Endothelial cell of umbilical vein (primary cell): ENCODE data around the gene PTPN14. TPM values are rescaled to one million over a fixed set of nuclear protein-coding genes. Genes with fewer than 3 reads are reported as not detected.

Experiments used
- BruUV-seq: library from RNA; stranded (reverse); fragments of 400-500 nt; replicated peaks from 2 replicates; lab custom pipeline; 2021; lab: Mats Ljungman, UMichigan
- CTCF ChIA-PET: fragments of 300-600, 350-600 bp; sonication (Branson Sonifier 250); formaldehyde crosslinking; loops from one replicate; lab custom pipeline; 2021; ENCODE audit warnings: antibody characterized with exemption, inconsistent platforms; lab: Charles Lee
- POLR2A ChIA-PET: fragments of 300-600, 350-600 bp; sonication (Branson Sonifier 250); formaldehyde crosslinking; loops from one replicate; lab custom pipeline; 2021; ENCODE audit warnings: antibody characterized with exemption, inconsistent platforms; lab: Charles Lee
- DNase-seq: peaks from one replicate; pipeline ENCODE4 v3.0.0-alpha.2; 2011; ENCODE audit warnings: low read depth, low spot score
- FAIRE-seq: peaks from 2 replicates; lab custom pipeline; 2011; peaks lifted over from hg19 to GRCh38; lab: Jason Lieb, UNC
- H2AFZ ChIP-seq: 2 replicates; pipeline ENCODE4 v1.6.0; 2012; ENCODE audit warnings: low read depth, low read length, control low read depth, inconsistent platforms
- H3K27ac ChIP-seq: 2 replicates; pipeline ENCODE4 v1.5.1; 2011; ENCODE audit warnings: low read depth, mild to moderate bottlenecking, control low read depth, low read length, moderate library complexity; ENCODE audit not compliant: insufficient read depth
- H3K27me3 ChIP-seq, 2 experiments: 2 replicates each; pipeline versions ENCODE4 v1.6.0 to v1.6.1; 2011; ENCODE audit warnings: low read length in 2 of 2, mixed read lengths in 1 of 2; ENCODE audit not compliant: control insufficient read depth in 2 of 2, insufficient read depth in 2 of 2
- H3K36me3 ChIP-seq, 2 experiments: 2 replicates in 1 of 2; 3 replicates in 1 of 2; pipeline ENCODE4 v1.5.1; 2011; ENCODE audit warnings: low read length in 2 of 2, mild to moderate bottlenecking in 1 of 2, moderate library complexity in 1 of 2; ENCODE audit not compliant: control insufficient read depth in 2 of 2, insufficient read depth in 2 of 2; ENCODE audit errors: extremely low read depth in 1 of 2
- H3K4me1 ChIP-seq: 3 replicates; pipeline ENCODE4 v1.5.1; 2011; ENCODE audit warnings: mild to moderate bottlenecking, low read length; ENCODE audit not compliant: control insufficient read depth, insufficient read depth; ENCODE audit errors: extremely low read depth
- H3K4me2 ChIP-seq: 2 replicates; pipeline ENCODE4 v1.6.1; 2011; ENCODE audit warnings: low read length, control low read depth, mixed read lengths; ENCODE audit not compliant: insufficient read depth
- H3K4me3 ChIP-seq, 3 experiments: fragments of 200-600 bp in 1 of 3; sonication (generic), shearing (Covaris generic) in 1 of 3; replicated peaks in 1 of 3; 2 replicates each; pipeline ENCODE4 v1.5.1; 2011 to 2016; ENCODE audit warnings: control low read depth in 3 of 3, low read length in 3 of 3, mild to moderate bottlenecking in 2 of 3, inconsistent platforms in 1 of 3, low read depth in 1 of 3, moderate library complexity in 1 of 3; ENCODE audit not compliant: insufficient read depth in 1 of 3
- H3K79me2 ChIP-seq: 2 replicates; pipeline ENCODE4 v1.6.0; 2012; ENCODE audit warnings: low read length, inconsistent platforms; ENCODE audit not compliant: control insufficient read depth, insufficient read depth
- H3K9ac ChIP-seq: replicated peaks from 2 replicates; pipeline ENCODE3; 2011; ENCODE audit warnings: low read length, control low read depth; ENCODE audit not compliant: insufficient read depth; ENCODE audit errors: extremely low read depth
- H3K9me1 ChIP-seq: replicated peaks from 3 replicates; pipeline ENCODE4 v1.6.0; 2011; ENCODE audit warnings: mild to moderate bottlenecking, low read length; ENCODE audit not compliant: control insufficient read depth, insufficient read depth; ENCODE audit errors: extremely low read depth
- H3K9me3 ChIP-seq: replicated peaks from 2 replicates; pipeline ENCODE4 v1.5.1; 2012; ENCODE audit warnings: low read length, inconsistent platforms; ENCODE audit not compliant: control insufficient read depth, insufficient read depth
- H4K20me1 ChIP-seq: replicated peaks from 2 replicates; pipeline ENCODE3; 2011; ENCODE audit warnings: mild to moderate bottlenecking, low read length; ENCODE audit not compliant: control insufficient read depth, insufficient read depth; ENCODE audit errors: extremely low read depth
- EZH2 ChIP-seq: IDR thresholded peaks from 2 replicates; pipeline ENCODE4 v1.6.1; 2012; ENCODE audit warnings: borderline replicate concordance, low read depth, mild to moderate bottlenecking, moderate library complexity, low read length, inconsistent platforms; ENCODE audit not compliant: severe bottlenecking
- FOS ChIP-seq: IDR thresholded peaks from 2 replicates; pipeline ENCODE4 v1.6.1; 2011; ENCODE audit warnings: mild to moderate bottlenecking, low read length, moderate library complexity, borderline replicate concordance; ENCODE audit not compliant: insufficient read depth
- GATA2 ChIP-seq: IDR thresholded peaks from 2 replicates; pipeline ENCODE4 v1.7.0; 2011; ENCODE audit warnings: low read depth, mild to moderate bottlenecking, moderate library complexity, mixed read lengths, low read length; ENCODE audit not compliant: insufficient read length, insufficient read depth
- JUN ChIP-seq: IDR thresholded peaks from 2 replicates; pipeline ENCODE4 v1.6.1; 2011; ENCODE audit warnings: borderline replicate concordance, low read depth; ENCODE audit not compliant: insufficient read length, insufficient read depth
- MYC ChIP-seq: IDR thresholded peaks from one replicate; pipeline ENCODE4 v1.6.1; 2011; ENCODE audit warnings: mild to moderate bottlenecking, low read depth, low read length
- POLR2A ChIP-seq: IDR thresholded peaks from 2 replicates; pipeline ENCODE4 v1.6.1; 2012; ENCODE audit warnings: low read depth, mild to moderate bottlenecking, control low read depth, low read length
- POLR2AphosphoS5 ChIP-seq: IDR thresholded peaks from 2 replicates; pipeline ENCODE4 v1.6.1; 2012; ENCODE audit warnings: low read depth, mild to moderate bottlenecking, control low read depth, low read length, moderate library complexity; ENCODE audit not compliant: insufficient read depth
- dilution Hi-C: fragments of 300-500 bp; cut with MboI; formaldehyde crosslinking; loops from one replicate; pipeline ENCODE4 v1.15.0; 2019; ENCODE audit warnings: low sequenced_read_pairs; ENCODE audit not compliant: extremely low pct_ligation_motif_present
- intact Hi-C: fragments of 100-400 bp; cut with micrococcal nuclease; formaldehyde crosslinking; loops from one replicate; pipeline ENCODE4 v1.10.0; 2022
- polyA plus RNA-seq, 4 experiments: library from polyadenylated mRNA; depleted of rRNA in 3 of 4; stranded (reverse) in 3 of 4; unstranded in 1 of 4; fragments of >200 nt; gene quantifications; 2 replicates each; pipeline versions ENCODE4 v1.2.1 to v1.2.3, GENCODE V29; 2011 to 2012; ENCODE audit warnings: missing spikeins in 1 of 4
- total RNA-seq: library from RNA; stranded (reverse); gene quantifications from 2 replicates; pipeline ENCODE4 v1.2.3, GENCODE V29; 2021
- TF ChIP-seq, protein P1 (sequence below): IDR thresholded peaks from 2 replicates; pipeline ENCODE4 v1.6.1; 2011; ENCODE audit not compliant: insufficient read depth, insufficient read length
- TF ChIP-seq, protein P2 (sequence below), 2 donors: IDR thresholded peaks; 1 replicate in 1 of 2; 2 replicates in 1 of 2; pipeline ENCODE4 v1.5.1; 2011; ENCODE audit warnings: low read length in 2 of 2, mild to moderate bottlenecking in 2 of 2, moderate library complexity in 2 of 2, control low read depth in 1 of 2, inconsistent platforms in 1 of 2, low read depth in 1 of 2; ENCODE audit not compliant: insufficient read depth in 1 of 2; ENCODE audit errors: extremely low read depth in 1 of 2

The PTPN14 gene
- total and polyA plus RNA-seq, 2 donors (not counting 3 experiments of a cell fraction or from before 2014, with no cell fraction given), result 18.5 to 93.0 TPM

DNA sequence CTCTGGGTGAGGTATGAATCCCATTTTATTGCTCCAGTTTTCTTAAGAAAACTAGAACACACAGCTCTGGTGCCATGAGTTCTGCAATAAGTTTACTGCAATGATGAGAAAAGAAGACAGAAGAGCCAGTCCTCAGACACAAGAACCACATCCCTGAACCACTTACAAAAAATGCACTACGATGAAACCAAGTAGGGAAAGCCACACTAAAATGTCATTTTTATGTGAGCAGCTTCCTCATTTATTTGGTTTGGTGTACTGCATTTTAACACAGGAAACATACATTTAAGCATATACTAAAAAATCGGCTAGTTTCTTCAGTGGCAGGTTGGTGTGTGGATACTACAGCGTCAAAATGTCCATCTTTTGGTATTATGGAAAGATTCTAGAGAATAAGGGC, 95.9 kb downstream of the PTPN14 start:
- TF ChIP-seq EZH2 (no peak), GATA2 (no peak), FOS (no peak), POLR2AphosphoS5 (no peak), MYC (no peak), JUN (no peak), POLR2A (no peak)
- TF ChIP-seq, protein P1, sequence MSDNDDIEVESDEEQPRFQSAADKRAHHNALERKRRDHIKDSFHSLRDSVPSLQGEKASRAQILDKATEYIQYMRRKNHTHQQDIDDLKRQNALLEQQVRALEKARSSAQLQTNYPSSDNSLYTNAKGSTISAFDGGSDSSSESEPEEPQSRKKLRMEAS, result no peak
- TF ChIP-seq, protein P2, sequence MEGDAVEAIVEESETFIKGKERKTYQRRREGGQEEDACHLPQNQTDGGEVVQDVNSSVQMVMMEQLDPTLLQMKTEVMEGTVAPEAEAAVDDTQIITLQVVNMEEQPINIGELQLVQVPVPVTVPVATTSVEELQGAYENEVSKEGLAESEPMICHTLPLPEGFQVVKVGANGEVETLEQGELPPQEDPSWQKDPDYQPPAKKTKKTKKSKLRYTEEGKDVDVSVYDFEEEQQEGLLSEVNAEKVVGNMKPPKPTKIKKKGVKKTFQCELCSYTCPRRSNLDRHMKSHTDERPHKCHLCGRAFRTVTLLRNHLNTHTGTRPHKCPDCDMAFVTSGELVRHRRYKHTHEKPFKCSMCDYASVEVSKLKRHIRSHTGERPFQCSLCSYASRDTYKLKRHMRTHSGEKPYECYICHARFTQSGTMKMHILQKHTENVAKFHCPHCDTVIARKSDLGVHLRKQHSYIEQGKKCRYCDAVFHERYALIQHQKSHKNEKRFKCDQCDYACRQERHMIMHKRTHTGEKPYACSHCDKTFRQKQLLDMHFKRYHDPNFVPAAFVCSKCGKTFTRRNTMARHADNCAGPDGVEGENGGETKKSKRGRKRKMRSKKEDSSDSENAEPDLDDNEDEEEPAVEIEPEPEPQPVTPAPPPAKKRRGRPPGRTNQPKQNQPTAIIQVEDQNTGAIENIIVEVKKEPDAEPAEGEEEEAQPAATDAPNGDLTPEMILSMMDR (IDR thresholded peaks at IDR 0.05; ENCODE audit: extremely low read depth in 1 of 2, insufficient read depth in 1 of 2, low read depth in 1 of 2, low read length in 2 of 2), result no peak
- Histone ChIP-seq H3K4me3 (no peak overlapping the region), H4K20me1 (no peaks in the 10 kb centered on the region), H3K27ac (peak overlapping the region; percentile 94), H3K79me2 (peaks cover 87% of the 10 kb centered on the region), H3K9me3 (no peaks in the 10 kb centered on the region), H2AFZ (no peak overlapping the region), H3K36me3 (peaks cover 0 to 3% of the 10 kb centered on the region in 2 experiments), H3K9me1 (no peaks in the 10 kb centered on the region), H3K4me2 (peak overlapping the region; percentile 53), H3K4me1 (peaks cover 68% of the 10 kb centered on the region), H3K27me3 (no peaks in the 10 kb centered on the region), H3K9ac (peak overlapping the region; percentile 34)
- no TSS peak for BruUV-seq
- ChIA-PET POLR2A (no interaction called here), CTCF (interaction anchor here (0.6 to 1.7 kb wide), 7 partner anchors 16 to 94 kb away, joined by 3 to 7 read pairs (median 4); no protein-coding TSS in a partner anchor)
- FAIRE-seq (no peak), DNase-seq (no peak)
- dilution Hi-C loops, result no loop called here
- intact Hi-C loops, result loop anchor here (1.0 kb wide), 1 partner anchor 8 kb away; no protein-coding TSS in a partner anchor
